AG04450 (cell line): ENCODE data around the gene TBX2. TPM values are rescaled to one million over a fixed set of nuclear protein-coding genes. Genes with fewer than 3 reads are reported as not detected.

Source experiments
- CTCF ChIA-PET: fragments of 300-600, 350-600 bp; formaldehyde crosslinking; extraction: SDS; loops from one replicate; lab custom pipeline; 2022; ENCODE audit warnings: antibody characterized with exemption, inconsistent platforms; lab: Charles Lee
- POLR2A ChIA-PET: fragments of 350-600 bp; formaldehyde crosslinking; extraction: SDS; loops from one replicate; lab custom pipeline; 2021; ENCODE audit warnings: antibody characterized with exemption, inconsistent platforms; lab: Yijun Ruan, JAX
- DNase-seq: peaks from one replicate; pipeline ENCODE4 v3.0.0-alpha.2; 2011; ENCODE audit warnings: low read depth, low spot score
- H3K27ac ChIP-seq: one replicate; pipeline ENCODE4 v1.5.1; 2012; ENCODE audit warnings: low read depth, low read length, control low read depth
- H3K27me3 ChIP-seq: one replicate; pipeline ENCODE4 v1.6.0; 2012; ENCODE audit warnings: low read length; ENCODE audit not compliant: control insufficient read depth, insufficient read depth
- H3K4me3 ChIP-seq: 2 replicates; pipeline ENCODE4 v1.5.1; 2011; ENCODE audit warnings: mild to moderate bottlenecking, low read depth, low read length, control low read depth
- H3K9me3 ChIP-seq: 2 replicates; pipeline ENCODE4 v1.5.1; 2012; ENCODE audit warnings: low read length; ENCODE audit not compliant: control insufficient read depth, insufficient read depth
- polyA plus RNA-seq: library from polyadenylated mRNA; depleted of rRNA; stranded (reverse); fragments of >200 nt; gene quantifications from 2 replicates; pipeline ENCODE4 v1.2.3, GENCODE V29; 2011
- TF ChIP-seq, protein P1 (sequence below): IDR thresholded peaks from 2 replicates; pipeline ENCODE4 v1.5.1; 2011; ENCODE audit warnings: low read depth, low read length, control low read depth, inconsistent platforms

The TBX2 gene
- polyA plus RNA-seq, 1 experiment: 18.3 TPM

DNA sequence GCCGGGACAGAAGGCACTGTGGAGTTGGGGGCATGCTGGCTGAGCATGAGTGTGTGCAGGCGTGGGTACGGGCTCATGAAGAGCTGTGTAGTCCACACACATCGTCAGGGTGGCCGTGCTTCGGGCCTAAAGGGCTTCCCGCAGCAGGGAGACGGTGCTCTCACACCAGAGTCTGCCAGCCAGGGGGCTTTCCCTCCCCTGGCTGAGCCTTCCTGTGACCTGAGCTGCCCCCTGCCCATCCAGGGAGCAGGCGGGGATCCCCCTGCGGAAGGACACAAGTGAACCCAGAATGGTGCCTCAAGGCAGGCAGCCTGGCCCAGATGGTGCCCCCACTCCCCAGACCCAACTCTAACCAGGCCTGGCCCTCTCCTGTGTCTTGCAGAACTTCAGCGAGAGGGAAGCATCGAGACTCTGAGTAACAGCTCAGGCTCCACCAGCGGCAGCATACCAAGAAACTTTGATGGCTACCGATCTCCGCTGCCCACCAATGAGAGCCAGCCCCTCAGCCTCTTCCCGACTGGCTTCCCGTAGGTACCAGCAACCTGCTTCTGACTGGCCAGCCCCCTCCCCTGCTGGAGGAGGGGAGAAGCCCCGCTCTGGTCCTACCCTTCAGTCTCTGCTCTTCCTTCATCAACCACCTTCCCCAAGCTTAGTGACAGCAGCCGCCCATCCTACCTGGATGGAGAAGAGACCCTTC lies 7.9 kb upstream of the TBX2 start:
- TF ChIP-seq, protein P1, sequence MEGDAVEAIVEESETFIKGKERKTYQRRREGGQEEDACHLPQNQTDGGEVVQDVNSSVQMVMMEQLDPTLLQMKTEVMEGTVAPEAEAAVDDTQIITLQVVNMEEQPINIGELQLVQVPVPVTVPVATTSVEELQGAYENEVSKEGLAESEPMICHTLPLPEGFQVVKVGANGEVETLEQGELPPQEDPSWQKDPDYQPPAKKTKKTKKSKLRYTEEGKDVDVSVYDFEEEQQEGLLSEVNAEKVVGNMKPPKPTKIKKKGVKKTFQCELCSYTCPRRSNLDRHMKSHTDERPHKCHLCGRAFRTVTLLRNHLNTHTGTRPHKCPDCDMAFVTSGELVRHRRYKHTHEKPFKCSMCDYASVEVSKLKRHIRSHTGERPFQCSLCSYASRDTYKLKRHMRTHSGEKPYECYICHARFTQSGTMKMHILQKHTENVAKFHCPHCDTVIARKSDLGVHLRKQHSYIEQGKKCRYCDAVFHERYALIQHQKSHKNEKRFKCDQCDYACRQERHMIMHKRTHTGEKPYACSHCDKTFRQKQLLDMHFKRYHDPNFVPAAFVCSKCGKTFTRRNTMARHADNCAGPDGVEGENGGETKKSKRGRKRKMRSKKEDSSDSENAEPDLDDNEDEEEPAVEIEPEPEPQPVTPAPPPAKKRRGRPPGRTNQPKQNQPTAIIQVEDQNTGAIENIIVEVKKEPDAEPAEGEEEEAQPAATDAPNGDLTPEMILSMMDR: no peak
- Histone ChIP-seq H3K27me3 (no peaks in the 10 kb centered on the region), H3K27ac (no peak overlapping the region), H3K4me3 (no peak overlapping the region), H3K9me3 (no peaks in the 10 kb centered on the region; the same call in 1 of the 2 replicates)
- POLR2A ChIA-PET: interaction anchor here (1.4 kb wide), 1 partner anchor 190 kb away, joined by 3 read pairs; no protein-coding TSS in a partner anchor
- CTCF ChIA-PET: interaction anchor here (1.2 kb wide), 1 partner anchor 390 kb away, joined by 7 read pairs; no protein-coding TSS in a partner anchor
- DNase-seq: no peak

DNA sequence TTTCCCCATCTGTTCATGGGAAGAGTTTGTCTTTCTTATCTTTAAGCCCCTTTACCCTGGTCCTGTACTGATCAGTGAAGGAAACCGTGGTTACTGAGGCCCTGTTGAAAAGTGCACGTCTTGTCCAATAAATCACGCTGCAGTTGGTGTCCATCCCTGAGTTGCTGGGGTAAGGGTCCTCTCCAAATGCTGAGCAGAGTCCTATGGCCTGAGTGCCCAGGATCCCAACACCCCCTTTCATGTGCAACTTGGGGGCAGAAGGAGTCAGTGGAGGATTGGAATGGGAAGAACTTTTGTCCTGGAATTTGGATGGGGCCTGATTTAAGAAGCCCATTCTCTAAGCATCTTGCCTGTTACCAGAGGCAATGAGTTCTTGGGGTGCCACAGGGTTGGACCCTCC lies 7.0 kb upstream of the TBX2 start:
- TF ChIP-seq, protein P1: no peak
- no peak for DNase-seq
- ChIA-PET CTCF (interaction anchor here (1.2 kb wide), 1 partner anchor 391 kb away, joined by 7 read pairs; no protein-coding TSS in a partner anchor), POLR2A (interaction anchor here (1.4 kb wide), 1 partner anchor 191 kb away, joined by 3 read pairs; no protein-coding TSS in a partner anchor)
- Histone ChIP-seq H3K4me3 (no peak overlapping the region), H3K27me3 (no peaks in the 10 kb centered on the region), H3K9me3 (no peaks in the 10 kb centered on the region; the same call in 1 of the 2 replicates), H3K27ac (no peak overlapping the region)

DNA sequence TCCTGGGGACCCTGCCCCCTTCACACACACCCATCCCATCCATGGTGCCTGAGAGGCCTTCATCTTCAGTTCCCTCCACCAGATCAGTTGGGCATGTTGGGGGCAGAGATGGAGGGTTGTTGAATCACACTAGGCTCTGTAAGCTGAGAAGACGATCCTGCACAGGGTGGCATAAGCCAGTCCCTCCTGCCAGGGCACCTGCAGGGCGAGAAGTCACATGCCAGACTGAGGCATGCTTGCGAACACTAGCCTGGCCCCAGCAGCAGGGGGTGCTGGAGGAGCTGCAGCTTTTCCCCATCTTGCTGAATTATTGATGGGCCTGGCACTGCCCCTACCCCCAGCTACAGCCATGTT lies 6.1 kb upstream of the TBX2 start:
- DNase-seq: no peak
- peak overlapping the region; percentile 52 for H3K27ac ChIP-seq
- ChIA-PET CTCF (interaction anchor here (1.0 to 1.6 kb wide), 4 partner anchors 18 to 422 kb away, joined by 3 to 6 read pairs (median 6); no protein-coding TSS in a partner anchor), POLR2A (interaction anchor here (0.6 to 0.9 kb wide), 3 partner anchors 9 to 69 kb away, joined by 3 to 6 read pairs (median 3); no protein-coding TSS in a partner anchor)
- H3K4me3 ChIP-seq: no peak overlapping the region
- no peaks in the 10 kb centered on the region; the same call in 1 of the 2 replicates for H3K9me3 ChIP-seq
- TF ChIP-seq, protein P1: peak; percentile 38
- no peaks in the 10 kb centered on the region for H3K27me3 ChIP-seq

DNA sequence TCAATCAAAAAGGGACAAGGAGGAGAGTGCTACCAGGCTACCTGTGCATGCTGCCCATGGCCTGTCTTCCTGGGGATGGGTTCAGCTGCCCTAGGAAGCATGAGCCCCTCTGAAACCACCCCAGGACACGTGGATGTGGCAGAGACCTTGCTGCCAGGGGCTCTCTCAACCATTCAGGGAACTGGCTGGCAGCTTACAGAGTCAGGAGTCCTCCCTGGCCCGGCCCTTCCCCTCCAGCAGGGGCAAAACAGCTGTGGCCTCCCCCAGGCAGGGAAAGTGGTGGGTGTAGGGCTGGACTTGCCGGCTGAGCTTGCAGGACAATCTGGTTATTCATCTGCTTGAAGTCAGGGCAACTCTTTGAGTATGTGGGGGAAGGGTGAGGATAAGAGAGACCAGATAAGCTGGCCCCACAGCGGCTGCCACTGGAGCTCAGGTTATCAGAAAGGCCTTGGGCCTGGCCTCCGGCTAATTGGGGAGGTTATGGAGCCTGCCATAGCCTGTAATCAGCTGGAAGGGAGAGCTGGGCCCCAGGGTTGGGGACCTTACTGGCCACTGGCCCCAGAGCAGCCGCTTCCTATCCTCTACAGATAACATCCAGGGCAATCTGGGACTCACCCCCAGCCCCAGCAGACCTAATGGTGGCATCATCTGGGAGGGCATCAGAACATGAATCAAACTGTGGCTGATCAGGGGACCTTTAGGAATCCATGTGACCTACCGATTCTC lies 5.6 kb upstream of the TBX2 start:
- ChIA-PET CTCF (interaction anchor here (0.8 to 1.6 kb wide), 6 partner anchors 13 to 423 kb away, joined by 3 to 6 read pairs (median 4); no protein-coding TSS in a partner anchor), POLR2A (interaction anchor here (0.6 to 1.9 kb wide), 4 partner anchors 9 to 86 kb away, joined by 3 to 7 read pairs (median 4); no protein-coding TSS in a partner anchor)
- no peaks in the 10 kb centered on the region for H3K27me3 ChIP-seq
- no peak overlapping the region for H3K4me3 ChIP-seq
- peak overlapping the region; percentile 52 for H3K27ac ChIP-seq
- TF ChIP-seq, protein P1: no peak; the same call in 1 of the 2 replicates
- no peak for DNase-seq
- H3K9me3 ChIP-seq: no peaks in the 10 kb centered on the region; the same call in 1 of the 2 replicates
